Testis (tissue), 3 donors: ENCODE measurements around the gene HIP1. TPM values are rescaled to one million over a fixed set of nuclear protein-coding genes. Genes with fewer than 3 reads are reported as not detected.
A peak's percentile ranks its signal among the peaks of the same experiment; 100 is the strongest.

Experiments
- DNase-seq: peaks from one replicate; pipeline ENCODE4 v3.0.0-alpha.2; 2019
- H3K27ac ChIP-seq, 2 donors: fragments of 200-600 bp; sonication (generic); one replicate each; pipeline ENCODE4 v1.5.1; 2019
- H3K27me3 ChIP-seq: fragments of 200-600 bp; sonication (generic); one replicate; pipeline ENCODE4 v1.5.1; 2019
- H3K36me3 ChIP-seq: fragments of 200-600 bp; sonication (generic); one replicate; pipeline ENCODE4 v1.5.1; 2017; ENCODE audit warnings: low read depth; ENCODE audit errors: missing control alignments
- H3K4me1 ChIP-seq: fragments of 200-600 bp; sonication (generic); one replicate; pipeline ENCODE4 v1.5.1; 2019
- H3K4me3 ChIP-seq, 2 donors: fragments of 200-600 bp; sonication (generic); one replicate each; pipeline ENCODE4 v1.5.1; 2017 to 2019
- H3K9me3 ChIP-seq: fragments of 200-600 bp; sonication (generic); one replicate; pipeline ENCODE4 v1.5.1; 2017
- POLR2A ChIP-seq: fragments of 450-650 bp; IDR thresholded peaks from one replicate; pipeline ENCODE4 v1.6.1; 2017; ENCODE audit warnings: antibody characterized with exemption, mild to moderate bottlenecking, moderate library complexity
- WGBS, 2 donors: methylation state at CpG; one replicate each; pipeline ENCODE4 v1.1.5; 2018; 5-methylcytosine and 5-hydroxymethylcytosine counted together
- intact Hi-C: fragments of 100-400 bp; cut with DNase I; formaldehyde crosslinking; loops from one replicate; pipeline ENCODE4 v1.15.1; 2023; ENCODE audit warnings: low total_unique reads
- polyA plus RNA-seq: library from polyadenylated mRNA; stranded (reverse); fragments of 350-450 nt; fragmentation: Illumina TruSeq; extraction: RNeasy Lipid Tissue Mini Kit (QIAGEN cat#74804); gene quantifications from one replicate; pipeline ENCODE4 v1.2.3, GENCODE V29; 2014; ENCODE audit warnings: low read depth, low replicate concordance; ENCODE audit not compliant: insufficient read depth
- total RNA-seq, 2 donors: library from RNA; depleted of rRNA; stranded (reverse); fragments of >200 nt; gene quantifications; one replicate each; pipeline ENCODE4 v1.2.3, GENCODE V29; 2016
- TF ChIP-seq, protein P1 (sequence below), 3 experiments: fragments of 450-650 bp in 2 of 3; fragments of 200-600 bp in 1 of 3; sonication (generic) in 1 of 3; IDR thresholded peaks; one replicate each; pipeline ENCODE4 v1.5.1; 2016 to 2019; ENCODE audit warnings: antibody characterized with exemption in 3 of 3, mild to moderate bottlenecking in 2 of 3, moderate library complexity in 1 of 3

The HIP1 gene
- total and polyA plus RNA-seq, 3 donors from 2014 or later = 43.5 to 85.4 (median 68.0) TPM

DNA sequence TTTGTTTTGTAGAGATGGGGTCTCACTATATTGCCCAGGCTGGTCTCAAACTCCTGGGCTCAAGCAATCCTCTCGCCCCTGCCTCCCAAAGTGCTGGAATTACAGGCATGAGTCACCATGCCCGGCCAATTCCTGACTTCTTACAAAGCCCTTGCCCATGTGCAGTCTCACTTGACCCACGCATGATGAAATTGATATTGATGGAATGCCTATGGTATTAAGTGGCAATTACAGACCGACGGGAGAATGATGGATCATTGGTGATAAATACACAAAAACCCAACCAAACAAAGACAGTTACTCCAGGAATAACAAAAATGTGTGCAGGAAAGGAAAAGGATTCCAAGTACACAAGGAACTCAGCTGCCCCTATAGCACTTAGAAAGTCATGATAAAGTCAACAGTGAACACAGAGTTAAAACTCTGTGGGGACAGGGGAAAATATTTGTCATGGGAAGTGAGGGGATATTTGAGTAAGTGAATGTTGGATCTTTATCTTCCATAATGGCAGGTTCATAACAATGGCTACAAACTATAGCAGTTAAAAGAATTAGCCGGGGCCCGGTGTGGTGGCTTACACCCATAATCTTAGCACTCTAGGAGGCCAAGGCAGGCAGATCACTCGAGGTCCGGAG is 21.6 kb downstream of the HIP1 start:
- intact Hi-C loops = no loop called here
- no peak for DNase-seq
- WGBS, 2 donors = 92 to 94% methylated on average over 9 of the region's 9 CpGs
- H3K27ac ChIP-seq = no peak overlapping the region
- no peaks in the 10 kb centered on the region for H3K9me3 ChIP-seq
- peaks cover 12% of the 10 kb centered on the region for H3K4me1 ChIP-seq
- no peaks in the 10 kb centered on the region for H3K27me3 ChIP-seq
- no peaks in the 10 kb centered on the region for H3K36me3 ChIP-seq
- TF ChIP-seq POLR2A = no peak
- TF ChIP-seq, protein P1, sequence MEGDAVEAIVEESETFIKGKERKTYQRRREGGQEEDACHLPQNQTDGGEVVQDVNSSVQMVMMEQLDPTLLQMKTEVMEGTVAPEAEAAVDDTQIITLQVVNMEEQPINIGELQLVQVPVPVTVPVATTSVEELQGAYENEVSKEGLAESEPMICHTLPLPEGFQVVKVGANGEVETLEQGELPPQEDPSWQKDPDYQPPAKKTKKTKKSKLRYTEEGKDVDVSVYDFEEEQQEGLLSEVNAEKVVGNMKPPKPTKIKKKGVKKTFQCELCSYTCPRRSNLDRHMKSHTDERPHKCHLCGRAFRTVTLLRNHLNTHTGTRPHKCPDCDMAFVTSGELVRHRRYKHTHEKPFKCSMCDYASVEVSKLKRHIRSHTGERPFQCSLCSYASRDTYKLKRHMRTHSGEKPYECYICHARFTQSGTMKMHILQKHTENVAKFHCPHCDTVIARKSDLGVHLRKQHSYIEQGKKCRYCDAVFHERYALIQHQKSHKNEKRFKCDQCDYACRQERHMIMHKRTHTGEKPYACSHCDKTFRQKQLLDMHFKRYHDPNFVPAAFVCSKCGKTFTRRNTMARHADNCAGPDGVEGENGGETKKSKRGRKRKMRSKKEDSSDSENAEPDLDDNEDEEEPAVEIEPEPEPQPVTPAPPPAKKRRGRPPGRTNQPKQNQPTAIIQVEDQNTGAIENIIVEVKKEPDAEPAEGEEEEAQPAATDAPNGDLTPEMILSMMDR (IDR thresholded peaks at IDR 0.05) = no peak
- no peak overlapping the region for H3K4me3 ChIP-seq

DNA sequence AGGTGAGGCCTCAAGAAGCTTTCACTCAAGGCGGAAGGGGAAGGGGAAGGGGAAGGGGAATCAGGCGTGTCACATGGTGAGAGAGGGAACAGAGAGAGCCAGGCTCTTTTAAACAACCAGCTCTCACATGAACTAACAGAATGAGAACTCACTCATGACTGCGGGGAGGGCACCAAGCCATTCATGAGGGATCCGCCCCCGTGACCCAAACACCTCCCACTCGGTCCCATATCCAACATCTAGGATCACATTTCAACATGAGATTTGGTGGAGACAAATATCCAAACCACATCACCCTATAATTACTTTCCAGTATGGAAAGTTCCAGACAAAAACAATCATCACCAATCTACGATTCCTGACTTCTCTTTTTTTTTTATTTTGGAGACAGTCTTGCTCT is 22.9 kb downstream of the HIP1 start:
- Histone ChIP-seq H3K4me1 (peaks cover 25% of the 10 kb centered on the region), H3K27ac (no peak overlapping the region), H3K9me3 (no peaks in the 10 kb centered on the region), H3K4me3 (no peak overlapping the region), H3K36me3 (no peaks in the 10 kb centered on the region), H3K27me3 (no peaks in the 10 kb centered on the region)
- 82 to 83% methylated on average over 7 of the region's 7 CpGs for WGBS, 2 donors
- TF ChIP-seq POLR2A = no peak
- TF ChIP-seq, protein P1 (IDR thresholded peaks at IDR 0.05) = no peak
- no peak for DNase-seq
- intact Hi-C loops = no loop called here

DNA sequence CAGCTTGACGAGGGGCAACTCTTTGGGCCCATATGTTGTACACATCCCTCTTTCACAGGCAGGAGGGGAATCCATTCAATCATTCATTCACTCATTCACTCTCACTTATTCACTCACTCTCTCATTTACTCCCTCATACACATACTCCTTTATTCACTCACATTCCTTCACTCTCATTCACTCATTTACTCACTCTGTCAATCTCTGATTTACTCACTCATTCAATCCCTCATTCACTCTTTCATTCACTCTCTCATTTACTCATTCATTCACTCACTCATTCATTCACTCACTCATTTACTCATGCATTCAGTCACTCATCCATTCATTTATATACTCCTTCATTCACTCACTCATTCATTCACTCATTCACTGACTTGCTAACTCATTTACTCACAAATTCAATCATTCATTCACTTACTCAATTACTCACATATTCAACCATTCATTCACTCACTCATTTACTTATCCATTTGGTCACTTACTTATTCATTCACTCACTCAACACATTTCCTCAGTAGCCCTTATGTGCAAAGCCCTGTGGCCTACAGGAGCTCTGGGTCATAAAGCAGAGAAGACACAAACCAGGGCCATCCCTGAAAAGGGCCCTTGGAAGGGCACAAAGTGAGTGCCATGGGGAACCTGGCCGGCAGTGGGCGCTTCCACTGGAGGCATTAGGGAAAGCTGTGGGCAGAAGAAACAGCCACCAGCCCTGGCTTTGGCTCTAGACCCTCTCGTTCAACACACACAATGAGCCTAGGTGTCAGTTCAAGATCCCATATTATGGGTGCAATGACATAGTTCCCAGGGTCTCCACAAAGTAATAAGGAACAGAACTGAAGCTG is 26.0 kb downstream of the HIP1 start:
- WGBS, 2 donors = 70 to 85% methylated on average over 4 of the region's 4 CpGs
- intact Hi-C loops = no loop called here
- no peak for TF ChIP-seq POLR2A
- TF ChIP-seq, protein P1 (IDR thresholded peaks at IDR 0.05) = no peak
- Histone ChIP-seq H3K9me3 (no peaks in the 10 kb centered on the region), H3K36me3 (no peaks in the 10 kb centered on the region), H3K27me3 (no peaks in the 10 kb centered on the region), H3K4me3 (no peak overlapping the region), H3K27ac (peak overlapping the region in 1 of 2 donors; percentile 69), H3K4me1 (peaks cover 25% of the 10 kb centered on the region)
- no peak for DNase-seq

DNA sequence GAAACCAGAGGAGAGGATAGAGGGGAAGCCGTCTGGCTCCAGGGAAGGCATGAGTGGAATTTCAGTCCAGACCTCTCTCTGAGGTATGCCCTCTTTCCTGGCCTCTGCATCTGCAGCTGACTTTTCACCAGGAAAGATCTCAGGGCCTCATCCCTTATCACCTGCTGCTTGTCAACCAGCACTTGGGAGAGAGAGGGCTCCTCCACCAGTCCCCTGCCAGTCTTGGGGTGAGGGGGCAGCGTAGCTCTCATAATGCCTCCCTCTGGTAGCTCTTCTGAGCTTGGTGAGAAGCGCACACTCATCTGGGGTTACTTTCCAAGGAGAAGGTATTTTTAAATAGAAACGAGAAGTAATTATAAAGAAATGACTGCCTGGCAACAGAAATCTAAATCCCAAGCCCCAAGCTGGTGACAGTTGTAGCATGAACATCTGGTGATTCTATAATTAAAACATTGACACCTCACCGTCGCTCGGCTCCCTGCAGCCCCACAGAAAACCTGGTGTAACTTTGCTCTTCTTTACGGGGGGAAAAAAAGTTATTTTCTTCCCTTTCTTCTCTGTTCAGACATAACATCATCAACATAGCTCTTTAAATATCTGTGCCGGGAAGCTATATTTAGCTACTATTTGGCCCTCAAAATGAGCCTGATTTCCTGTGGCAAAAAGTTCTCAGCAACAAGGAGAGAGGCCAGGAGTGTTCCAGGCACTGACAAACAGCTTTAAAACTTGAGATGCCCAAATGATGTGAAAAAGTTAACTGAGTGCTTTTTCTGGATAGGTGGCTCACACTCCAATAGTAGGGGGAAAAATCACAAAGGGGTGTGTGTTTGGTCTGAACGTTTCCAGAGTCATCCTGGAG is 26.9 kb downstream of the HIP1 start:
- intact Hi-C loops = no loop called here
- Histone ChIP-seq H3K27me3 (no peaks in the 10 kb centered on the region), H3K4me3 (no peak overlapping the region), H3K27ac (peak overlapping the region; percentile 69 to 76), H3K36me3 (no peaks in the 10 kb centered on the region), H3K9me3 (no peaks in the 10 kb centered on the region), H3K4me1 (peaks cover 25% of the 10 kb centered on the region)
- no peak for DNase-seq
- TF ChIP-seq, protein P1 (IDR thresholded peaks at IDR 0.05) = no peak
- TF ChIP-seq POLR2A = no peak
- WGBS, 2 donors = 26 to 32% methylated on average over 10 of the region's 10 CpGs
